A204.1 (cell line): Measurements from ENCODE around the gene AKAP8L.
"Not testable (repeated sequence)": the region's sequence is repeated elsewhere in the genome, so short reads cannot be mapped to it uniquely, and the experiment has no call there.

Source experiments
- FAIRE-seq: peaks from 2 replicates; lab custom pipeline; 2012; peaks lifted over from hg19 to GRCh38; lab: Jason Lieb, UNC

The AKAP8L gene

DNA sequence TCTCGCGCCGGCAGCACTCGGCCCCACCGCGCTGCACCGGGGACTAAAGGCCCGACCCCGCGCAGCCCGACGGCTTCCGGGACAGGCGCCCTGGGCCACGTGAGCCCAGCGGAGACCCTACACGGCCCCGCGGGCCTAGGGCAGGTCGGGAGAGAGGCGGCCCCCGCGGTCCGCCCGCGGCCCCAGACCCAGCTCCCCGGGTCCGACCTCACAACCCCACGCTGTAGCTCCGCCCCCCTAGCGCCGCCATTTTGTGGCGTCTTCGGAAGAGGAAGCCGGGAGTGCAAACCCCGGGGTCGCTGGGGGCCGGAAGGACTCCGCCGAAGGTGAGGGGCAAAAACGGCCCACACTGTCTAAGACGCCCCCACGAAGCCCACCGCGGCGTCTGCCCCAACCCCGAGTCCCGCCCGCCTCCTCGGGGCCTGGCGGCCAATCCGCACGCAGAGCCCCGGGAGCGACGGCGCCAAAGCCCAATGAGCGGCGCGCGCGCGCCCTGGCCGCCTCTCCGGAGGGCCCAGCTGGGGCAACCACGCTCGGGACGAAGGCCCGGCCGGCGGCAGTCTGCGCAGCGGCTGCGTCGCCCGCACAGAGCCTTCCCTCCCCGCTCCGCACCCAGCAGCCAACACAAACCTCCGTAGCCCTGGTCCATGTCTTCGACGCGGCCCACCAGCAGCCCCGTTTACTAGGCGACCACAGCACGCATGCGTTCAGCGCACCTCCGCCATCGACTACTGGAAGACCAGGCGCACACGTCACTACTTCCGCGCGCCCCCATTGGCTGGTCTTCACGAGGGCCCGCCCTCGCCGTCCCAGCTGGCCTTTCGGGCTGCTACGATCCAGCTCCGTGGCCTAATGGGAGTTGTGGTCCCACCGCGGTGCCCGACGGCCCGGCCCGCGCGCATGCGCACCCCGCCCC lies 39.4 kb downstream of the AKAP8L start, which contains the start of gene AKAP8:
AKAP8 (minus strand) TSS at position 705 of the 916 bp plus-strand sequence; CDS start at position 649, 56 bp downstream.
- no peak for FAIRE-seq

- FAIRE-seq, result no peak
These were observed 40.2 kb downstream of the AKAP8L start for GRCh38 chr19:15378534-15379082.

DNA sequence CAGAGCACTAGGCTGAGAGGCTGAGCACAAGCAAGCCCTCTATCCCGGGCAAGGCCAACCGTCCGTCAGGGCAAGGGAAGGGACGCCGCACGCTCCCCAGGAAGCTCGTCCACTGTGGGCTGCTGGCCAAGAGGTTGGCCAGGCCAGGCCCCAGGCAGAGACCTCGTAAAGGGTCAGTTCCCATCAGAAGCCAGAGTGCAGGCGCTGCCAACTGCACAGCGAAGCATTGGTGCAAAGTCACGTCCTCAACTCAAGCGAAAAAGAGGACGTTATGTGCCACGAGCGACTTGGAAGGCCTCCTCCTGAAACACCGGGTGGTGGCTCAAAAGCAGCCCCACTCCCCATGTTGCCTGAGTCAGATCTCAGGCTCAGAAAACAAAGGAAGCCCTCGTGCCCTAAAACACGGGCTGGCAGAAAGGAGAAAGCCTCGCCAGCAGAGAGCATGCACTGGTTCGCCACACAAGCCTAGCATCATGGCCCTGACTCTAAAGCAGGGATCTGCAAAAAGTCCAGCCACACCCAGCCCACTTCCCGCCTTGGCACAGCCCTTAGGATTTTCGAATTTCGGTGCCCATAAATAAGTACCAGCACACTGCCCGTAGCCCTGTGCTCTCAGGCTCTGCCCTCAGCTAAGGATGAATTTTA lies 43.9 kb downstream of the AKAP8L start:
- FAIRE-seq, result no peak

- no peak for FAIRE-seq
These were observed 44.6 kb downstream of the AKAP8L start for GRCh38 chr19:15374105-15374651.

- no peak for FAIRE-seq
These were observed 45.1 kb downstream of the AKAP8L start for GRCh38 chr19:15373644-15374043.

- FAIRE-seq, result no peak
These were observed 45.9 kb downstream of the AKAP8L start for GRCh38 chr19:15372891-15373301.

- no peak for FAIRE-seq
These were observed 46.3 kb downstream of the AKAP8L start for GRCh38 chr19:15372470-15372869.

DNA sequence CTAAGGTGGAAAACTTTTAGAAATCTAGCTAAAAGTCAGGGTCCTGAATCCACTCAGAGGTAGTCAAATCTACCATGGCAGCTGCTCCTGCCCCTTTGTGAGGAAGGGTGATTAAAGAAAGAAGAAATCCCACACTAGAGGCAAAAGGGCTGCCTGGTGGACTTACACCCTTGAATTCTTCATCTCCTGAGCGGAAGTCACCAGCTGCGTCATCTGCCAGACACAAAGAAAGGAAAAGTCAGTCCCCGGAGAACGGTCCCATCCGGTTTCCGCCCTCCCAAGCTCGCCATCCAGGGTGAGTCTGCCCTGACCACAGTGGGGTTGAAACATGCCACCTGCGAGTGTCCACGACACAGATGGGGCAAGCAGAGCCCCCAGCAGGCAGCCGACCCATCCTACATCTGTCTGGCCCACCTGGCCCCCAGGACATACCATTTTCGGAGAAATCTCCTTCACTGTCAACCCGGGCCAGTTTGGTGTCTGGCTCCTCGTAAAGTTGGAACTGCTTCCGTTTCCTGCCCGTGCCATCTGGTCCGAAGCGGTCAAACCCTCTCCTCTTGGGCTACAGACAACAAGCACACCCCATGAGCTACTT lies 46.9 kb downstream of the AKAP8L start:
- FAIRE-seq, result no peak

- FAIRE-seq, result no peak
These were observed 47.7 kb downstream of the AKAP8L start for GRCh38 chr19:15371119-15371518.

- FAIRE-seq, result no peak
These were observed 49.2 kb downstream of the AKAP8L start for GRCh38 chr19:15369594-15369891.

- no peak for FAIRE-seq
These were observed 49.8 kb downstream of the AKAP8L start for GRCh38 chr19:15368798-15369593.

DNA sequence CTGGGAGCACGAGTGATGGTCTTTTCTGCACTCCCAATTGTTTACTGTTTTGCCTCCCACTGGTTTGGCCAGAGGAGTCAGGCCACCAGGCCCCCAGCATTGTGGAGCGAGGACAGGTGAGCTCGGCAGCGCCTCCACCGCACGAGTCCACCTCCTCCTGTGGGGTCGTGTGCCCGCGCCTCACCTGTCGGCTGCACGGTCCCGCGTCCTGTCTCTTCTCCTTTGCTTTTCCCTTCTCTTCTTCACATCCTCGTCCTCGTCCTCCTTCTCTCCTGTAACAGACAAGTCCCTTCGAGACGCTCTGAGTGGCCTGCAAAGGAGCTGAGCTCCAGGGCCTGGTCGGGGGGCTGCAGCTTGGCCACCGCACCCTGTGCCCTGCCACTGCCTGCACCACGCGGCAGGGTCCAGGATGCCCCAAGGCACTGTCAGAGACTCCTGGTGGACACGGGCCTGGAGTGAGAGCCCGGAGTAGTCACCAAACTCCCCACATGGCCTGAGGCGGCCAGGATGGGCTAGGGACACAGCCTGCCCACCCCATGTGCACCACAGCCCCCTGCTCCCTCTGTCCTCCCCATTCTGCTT lies 50.6 kb downstream of the AKAP8L start:
- FAIRE-seq, result no peak

DNA sequence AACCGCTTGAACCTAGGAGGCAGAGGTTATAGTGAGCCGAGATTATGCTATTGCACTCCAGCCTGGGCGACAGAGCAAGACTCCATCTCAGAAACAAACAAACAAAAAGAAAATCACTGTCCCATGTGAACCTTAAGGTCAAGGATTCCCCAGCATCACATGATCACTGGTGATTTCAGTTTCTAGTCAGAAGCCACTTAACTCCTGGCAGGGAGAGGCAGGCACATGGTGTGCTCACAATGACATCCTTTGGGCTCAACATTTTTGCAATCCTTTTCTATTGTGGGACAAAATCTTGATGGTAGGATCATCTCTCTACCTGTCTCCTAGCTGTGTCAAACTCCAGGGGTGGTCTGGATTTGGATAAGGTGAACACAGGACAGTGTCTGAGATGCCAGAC lies 51.3 kb downstream of the AKAP8L start:
- no peak for FAIRE-seq

- FAIRE-seq, result no peak
These were observed 53.5 kb downstream of the AKAP8L start for GRCh38 chr19:15365264-15365663.

DNA sequence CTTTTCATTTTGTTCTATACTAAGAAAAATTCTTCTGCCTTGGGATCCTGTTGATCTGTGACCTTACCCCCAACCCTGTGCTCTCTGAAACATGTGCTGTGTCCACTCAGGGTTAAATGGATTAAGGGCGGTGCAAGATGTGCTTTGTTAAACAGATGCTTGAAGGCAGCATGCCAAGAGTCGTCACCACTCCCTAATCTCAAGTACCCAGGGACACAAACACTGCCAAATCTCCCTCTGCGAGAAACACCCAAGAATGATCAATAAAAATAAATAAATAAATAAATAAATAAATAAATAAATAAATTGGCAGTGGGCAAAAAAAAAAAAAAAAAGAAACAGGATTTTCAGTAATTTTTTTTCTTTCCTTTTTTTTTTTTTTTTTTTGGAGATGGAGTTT lies 55.0 kb downstream of the AKAP8L start:
- not testable (repeated sequence) for FAIRE-seq

- FAIRE-seq, result not testable (repeated sequence)
These were observed 55.7 kb downstream of the AKAP8L start for GRCh38 chr19:15363048-15363447.

- not testable (repeated sequence) for FAIRE-seq
These were observed 58.8 kb downstream of the AKAP8L start for GRCh38 chr19:15360015-15360414.

DNA sequence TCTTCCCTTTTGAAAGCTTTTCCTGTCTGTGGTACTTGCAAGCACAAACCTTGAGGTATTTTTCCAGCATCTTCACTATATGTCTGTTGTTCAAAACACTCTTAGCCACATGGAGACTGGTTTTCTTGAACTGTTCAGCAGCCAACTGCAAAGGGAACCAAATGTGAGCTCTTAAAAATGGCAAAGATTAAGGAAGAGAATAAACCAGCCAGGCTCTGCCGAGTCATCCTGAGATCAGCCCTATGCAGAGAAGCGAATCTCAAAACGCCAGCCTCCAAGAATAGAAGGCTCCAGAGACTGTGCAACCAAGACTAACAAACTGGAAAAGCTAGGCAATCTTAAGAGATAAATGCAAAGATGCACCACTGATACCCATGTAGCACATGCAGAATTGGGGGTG lies 59.9 kb downstream of the AKAP8L start:
- no peak for FAIRE-seq

DNA sequence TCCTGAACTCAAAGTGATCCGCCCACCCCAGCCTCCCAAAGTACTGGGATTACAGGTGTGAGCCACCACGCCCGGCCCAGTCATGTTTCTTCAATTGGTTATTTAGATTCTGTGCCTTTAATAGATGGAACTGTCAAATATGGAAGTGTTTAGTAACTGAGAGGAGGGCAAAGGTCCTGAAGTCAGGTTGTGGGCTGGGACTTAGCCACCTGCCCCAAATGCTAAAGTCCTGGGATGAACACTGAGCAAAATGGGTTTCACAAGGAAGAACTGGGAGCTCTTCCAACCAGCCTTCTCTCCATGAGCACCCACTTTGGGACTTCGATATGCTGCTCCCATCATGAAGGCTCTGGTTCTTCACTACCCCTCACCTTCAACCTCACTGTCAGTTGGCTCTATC lies 60.9 kb downstream of the AKAP8L start:
- no peak for FAIRE-seq

GRCh38 chr19:15354566-15355296 lies 64.1 kb downstream of the AKAP8L start:
- no peak for FAIRE-seq

- no peak for FAIRE-seq
These were observed 64.9 kb downstream of the AKAP8L start for GRCh38 chr19:15353908-15354307.
